Right lobe of liver (tissue), 6 donors: ENCODE results near the gene CENPS. TPM values are rescaled to one million over a fixed set of nuclear protein-coding genes. Genes with fewer than 3 reads are reported as not detected.

Experiments
- ATAC-seq, 4 donors: fragments of 200-7000 bp; cut with Tn5 transposase; one replicate each; pipeline ENCODE4 v1.9.1; 2020; ENCODE audit warnings: mild to moderate bottlenecking in 4 of 4, moderate library complexity in 4 of 4
- DNase-seq, 3 donors: peaks; one replicate each; pipeline ENCODE4 v3.0.0-alpha.2; 2020
- H3K27ac ChIP-seq, 3 donors: fragments of 200-600 bp; one replicate each; pipeline ENCODE4 v1.8.0; 2022
- H3K27me3 ChIP-seq, 2 donors: fragments of 200-600 bp; one replicate each; pipeline ENCODE4 v1.8.0; 2022
- H3K36me3 ChIP-seq, 4 donors: fragments of 200-600 bp; sonication (generic) in 1 of 4; one replicate each; pipeline versions ENCODE4 v1.5.1 to v1.8.0; 2017 to 2022; ENCODE audit warnings: control low read depth in 1 of 4
- H3K4me1 ChIP-seq, 4 donors: fragments of 200-600 bp; sonication (generic) in 1 of 4; one replicate each; pipeline versions ENCODE4 v1.5.1 to v1.8.0; 2017 to 2022; ENCODE audit warnings: control low read depth in 1 of 4
- H3K4me3 ChIP-seq, 3 donors: fragments of 200-600 bp; one replicate each; pipeline ENCODE4 v1.8.0; 2022
- H3K9me3 ChIP-seq, 4 donors: fragments of 200-600 bp; sonication (generic) in 1 of 4; one replicate each; pipeline versions ENCODE4 v1.5.1 to v1.8.0; 2017 to 2022; ENCODE audit warnings: control low read depth in 1 of 4
- POLR2A ChIP-seq: fragments of 450-650 bp; IDR thresholded peaks from one replicate; pipeline ENCODE4 v1.6.1; 2017; ENCODE audit warnings: antibody characterized with exemption, mild to moderate bottlenecking
- WGBS: methylation state at CpG from one replicate; pipeline ENCODE4 v1.1.6; 2018; ENCODE audit warnings: low coverage, low lambda C conversion rate; ENCODE audit not compliant: insufficient coverage; ENCODE audit errors: missing lambda C conversion rate; 5-methylcytosine and 5-hydroxymethylcytosine counted together
- intact Hi-C, 2 donors: fragments of 100-400 bp; cut with DNase I; formaldehyde crosslinking; loops; one replicate each; pipeline versions ENCODE4 v1.11.2 to v1.14.1; 2022
- total RNA-seq, 6 experiments: library from RNA; depleted of rRNA in 2 of 6; stranded (reverse); fragments of >200 nt in 2 of 6; fragmentation: NEBNext Ultra II Directional in 3 of 6; extraction: Animal tissue kit (Norgen Biotek cat#: 25700) in 3 of 6; gene quantifications; one replicate each; pipeline versions ENCODE4 v1.1.0 to v1.2.4, GENCODE V29; 2016 to 2023
- TF ChIP-seq, protein P1 (sequence below), 4 donors: fragments of 200-600 bp in 3 of 4; fragments of 450-650 bp in 1 of 4; IDR thresholded peaks; one replicate each; pipeline versions ENCODE4 v1.5.1 to v1.8.0; 2016 to 2022; ENCODE audit warnings: antibody characterized with exemption in 4 of 4, mild to moderate bottlenecking in 2 of 4
- donor health status: DM: no; HTN: yes; CAD: no.
- donor health status: DM: no; HTN: no; CAD: no.
- donor health status: DM: no; HTN: no; CAD: no.
- donor health status: DM: no; HTN: yes; CAD: no.
- donor health status: DM: no; HTN: yes; CAD: no.

The CENPS gene
- total RNA-seq, 6 experiments from 2014 or later, result 1.8 to 9.3 (median 5.7) TPM

DNA sequence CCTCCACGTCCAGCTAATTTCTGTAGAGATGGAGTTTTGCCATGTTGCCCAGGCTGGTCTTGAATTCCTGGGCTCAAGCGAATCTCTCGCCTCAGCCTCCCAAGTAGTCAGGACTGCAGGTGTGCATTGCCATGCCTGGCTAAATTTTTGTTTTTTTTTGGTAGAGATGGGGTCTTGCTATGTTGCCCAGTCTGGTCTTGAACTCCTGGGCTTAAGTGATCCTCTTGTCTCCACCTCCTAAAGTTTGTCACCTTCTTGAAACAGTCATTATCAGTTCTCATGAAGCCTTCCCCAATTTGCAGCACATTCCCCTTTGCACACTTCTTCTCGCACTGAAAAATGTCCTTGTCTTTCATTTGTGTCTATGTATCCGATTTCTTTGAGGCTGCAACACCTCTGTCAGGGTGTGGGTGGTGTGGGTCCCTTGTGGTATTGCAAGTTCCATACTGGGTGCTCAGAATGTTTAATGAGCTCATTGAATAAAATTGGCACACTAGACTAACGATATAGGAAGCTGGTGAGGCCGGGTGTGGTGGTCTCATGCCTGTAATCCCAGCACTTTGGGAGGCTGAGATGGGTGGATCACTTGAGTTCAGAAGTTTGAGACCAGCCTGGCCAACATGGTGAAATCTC lies 16.7 kb downstream of the CENPS start:
- Histone ChIP-seq H3K36me3 (no peaks in the 10 kb centered on the region), H3K27ac (no peak overlapping the region), H3K4me3 (no peak overlapping the region), H3K9me3 (no peaks in the 10 kb centered on the region), H3K27me3 (no peaks in the 10 kb centered on the region), H3K4me1 (no peaks in the 10 kb centered on the region)
- TF ChIP-seq, protein P1, sequence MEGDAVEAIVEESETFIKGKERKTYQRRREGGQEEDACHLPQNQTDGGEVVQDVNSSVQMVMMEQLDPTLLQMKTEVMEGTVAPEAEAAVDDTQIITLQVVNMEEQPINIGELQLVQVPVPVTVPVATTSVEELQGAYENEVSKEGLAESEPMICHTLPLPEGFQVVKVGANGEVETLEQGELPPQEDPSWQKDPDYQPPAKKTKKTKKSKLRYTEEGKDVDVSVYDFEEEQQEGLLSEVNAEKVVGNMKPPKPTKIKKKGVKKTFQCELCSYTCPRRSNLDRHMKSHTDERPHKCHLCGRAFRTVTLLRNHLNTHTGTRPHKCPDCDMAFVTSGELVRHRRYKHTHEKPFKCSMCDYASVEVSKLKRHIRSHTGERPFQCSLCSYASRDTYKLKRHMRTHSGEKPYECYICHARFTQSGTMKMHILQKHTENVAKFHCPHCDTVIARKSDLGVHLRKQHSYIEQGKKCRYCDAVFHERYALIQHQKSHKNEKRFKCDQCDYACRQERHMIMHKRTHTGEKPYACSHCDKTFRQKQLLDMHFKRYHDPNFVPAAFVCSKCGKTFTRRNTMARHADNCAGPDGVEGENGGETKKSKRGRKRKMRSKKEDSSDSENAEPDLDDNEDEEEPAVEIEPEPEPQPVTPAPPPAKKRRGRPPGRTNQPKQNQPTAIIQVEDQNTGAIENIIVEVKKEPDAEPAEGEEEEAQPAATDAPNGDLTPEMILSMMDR (IDR thresholded peaks at IDR 0.05), result no peak
- TF ChIP-seq POLR2A, result no peak
- DNase-seq (peak in 1 of 3 donors; percentile 2), ATAC-seq (no peak)
- intact Hi-C loops, result no loop called here
- 95% methylated on average over 6 of the region's 7 CpGs for WGBS

DNA sequence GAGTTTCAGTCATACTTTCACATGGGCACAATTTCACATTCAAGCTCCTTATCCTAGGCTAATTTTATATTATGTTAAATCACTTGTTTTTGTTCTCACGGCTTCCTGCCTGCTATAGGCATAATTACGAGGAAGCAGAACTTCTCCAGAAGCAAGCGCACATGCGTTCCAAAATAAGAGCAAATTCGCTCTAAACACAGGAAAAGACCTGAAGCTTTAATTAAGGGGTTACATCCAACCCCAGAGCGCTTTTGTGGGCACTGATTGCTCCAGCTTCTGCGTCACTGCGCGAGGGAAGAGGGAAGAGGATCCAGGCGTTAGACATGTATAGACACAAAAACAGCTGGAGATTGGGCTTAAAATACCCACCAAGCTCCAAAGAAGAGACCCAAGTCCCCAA lies 19.5 kb downstream of the CENPS start, which contains the start of gene CORT:
CORT (plus strand) TSS at position 281 of the 400 bp plus-strand sequence. CDS start 193 bp downstream, outside the sequence.
- ATAC-seq (no peak), DNase-seq (no peak)
- intact Hi-C loops, result no loop called here
- no peaks in the 10 kb centered on the region for H3K4me1 ChIP-seq
- no peaks in the 10 kb centered on the region for H3K27me3 ChIP-seq
- H3K4me3 ChIP-seq, result no peak within 1 kb of the TSS
- no peak for TF ChIP-seq POLR2A
- TF ChIP-seq, protein P1 (IDR thresholded peaks at IDR 0.05), result no peak
- 85% methylated on average over 10 of the region's 10 CpGs for WGBS
- H3K9me3 ChIP-seq, result no peaks in the 10 kb centered on the region
- no peaks in the 10 kb centered on the region for H3K36me3 ChIP-seq
- H3K27ac ChIP-seq, result no peak within 1 kb of the TSS

DNA sequence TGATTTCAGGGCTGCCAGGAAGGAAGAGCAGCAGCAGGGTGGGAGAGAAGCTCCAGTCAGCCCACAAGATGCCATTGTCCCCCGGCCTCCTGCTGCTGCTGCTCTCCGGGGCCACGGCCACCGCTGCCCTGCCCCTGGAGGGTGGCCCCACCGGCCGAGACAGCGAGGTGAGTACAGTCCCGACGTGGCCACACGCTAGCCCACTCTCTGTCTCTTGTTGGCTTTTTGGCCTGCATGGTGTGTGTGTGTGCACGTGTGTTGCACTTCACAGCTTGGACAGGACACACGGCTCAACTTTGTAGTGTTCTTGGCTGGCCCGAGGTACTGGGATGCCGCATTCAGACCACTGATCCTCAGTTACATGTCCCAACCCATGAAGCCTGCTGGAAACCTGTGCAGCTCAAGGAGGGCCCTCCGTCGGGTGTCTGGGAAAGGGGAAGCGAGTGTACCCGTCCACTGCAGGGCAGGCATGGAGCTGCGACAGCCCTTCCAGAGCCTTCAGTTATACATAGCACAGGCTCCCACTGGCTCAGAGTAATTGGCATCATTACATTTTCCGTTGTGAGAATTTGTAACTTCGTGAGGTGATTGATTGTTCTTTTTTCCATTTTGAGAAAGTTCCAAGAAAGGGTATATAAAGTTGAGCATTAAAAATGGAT lies 20.1 kb downstream of the CENPS start:
- H3K27me3 ChIP-seq, result no peaks in the 10 kb centered on the region
- 59% methylated on average over 6 of the region's 21 CpGs for WGBS
- intact Hi-C loops, result no loop called here
- H3K27ac ChIP-seq, result no peak overlapping the region
- H3K9me3 ChIP-seq, result no peaks in the 10 kb centered on the region
- peak in 2 of 4 donors; percentile 16 to 32 for ATAC-seq
- DNase-seq, result peak in 1 of 3 donors; percentile 27
- H3K36me3 ChIP-seq, result no peaks in the 10 kb centered on the region
- H3K4me3 ChIP-seq, result no peak overlapping the region
- no peaks in the 10 kb centered on the region for H3K4me1 ChIP-seq
- TF ChIP-seq, protein P1 (IDR thresholded peaks at IDR 0.05), result no peak
- no peak for TF ChIP-seq POLR2A

DNA sequence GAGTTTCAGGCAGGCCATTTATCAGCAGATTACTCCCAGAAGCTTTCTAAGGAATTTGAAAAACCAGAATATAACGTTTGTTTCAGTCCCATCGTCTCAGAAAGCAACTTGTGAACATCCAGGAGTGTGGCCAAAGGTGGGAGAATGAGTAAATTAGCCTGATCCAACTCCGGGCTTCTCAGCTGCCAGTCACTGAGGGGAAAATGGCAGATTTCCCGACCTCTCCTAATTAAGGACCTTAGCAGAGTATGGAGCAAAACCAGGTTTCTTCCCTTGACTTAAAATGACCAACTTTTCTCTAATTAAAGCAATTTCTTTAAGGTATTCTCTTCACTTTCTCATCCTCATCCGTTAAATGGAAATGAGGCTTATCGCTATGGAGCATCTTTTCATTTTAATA lies 20.6 kb downstream of the CENPS start:
- Histone ChIP-seq H3K4me3 (no peak overlapping the region), H3K9me3 (no peaks in the 10 kb centered on the region), H3K36me3 (no peaks in the 10 kb centered on the region), H3K27ac (no peak overlapping the region), H3K4me1 (no peaks in the 10 kb centered on the region), H3K27me3 (no peaks in the 10 kb centered on the region)
- TF ChIP-seq, protein P1 (IDR thresholded peaks at IDR 0.05), result no peak
- no peak for TF ChIP-seq POLR2A
- no peak for ATAC-seq
- DNase-seq, result no peak
- intact Hi-C loops, result no loop called here
- 42% methylated on average over 6 of the region's 6 CpGs for WGBS
